GM10847 (cell line): ENCODE results near the gene CD300A.

ENCODE experiments used
- POLR2A ChIP-seq: IDR thresholded peaks from 2 replicates; pipeline ENCODE4 v1.6.1; 2011; ENCODE audit not compliant: insufficient read length; ENCODE audit errors: extremely low read depth

The CD300A gene

DNA sequence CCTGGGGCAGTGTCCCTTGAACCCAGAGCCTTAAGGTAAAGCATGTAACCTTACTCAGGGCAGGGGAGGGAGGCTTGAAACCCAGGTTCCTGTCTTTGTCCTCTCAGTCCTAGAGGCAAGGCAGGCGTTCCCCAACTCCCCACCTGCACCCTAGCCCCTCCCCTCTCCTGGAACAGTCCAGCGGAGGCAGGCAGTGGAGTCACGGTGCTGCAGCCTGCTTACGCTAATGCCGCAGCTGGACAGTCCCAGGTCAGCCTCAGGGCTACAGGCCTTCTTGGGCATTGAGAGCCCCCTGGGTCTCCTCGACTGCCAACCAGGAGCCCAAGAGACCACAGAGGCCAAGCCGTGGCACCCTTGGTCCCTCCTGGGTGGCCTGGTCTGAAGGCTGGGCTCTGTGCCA, 6.8 kb upstream of the CD300A start:
- no peak for TF ChIP-seq POLR2A

DNA sequence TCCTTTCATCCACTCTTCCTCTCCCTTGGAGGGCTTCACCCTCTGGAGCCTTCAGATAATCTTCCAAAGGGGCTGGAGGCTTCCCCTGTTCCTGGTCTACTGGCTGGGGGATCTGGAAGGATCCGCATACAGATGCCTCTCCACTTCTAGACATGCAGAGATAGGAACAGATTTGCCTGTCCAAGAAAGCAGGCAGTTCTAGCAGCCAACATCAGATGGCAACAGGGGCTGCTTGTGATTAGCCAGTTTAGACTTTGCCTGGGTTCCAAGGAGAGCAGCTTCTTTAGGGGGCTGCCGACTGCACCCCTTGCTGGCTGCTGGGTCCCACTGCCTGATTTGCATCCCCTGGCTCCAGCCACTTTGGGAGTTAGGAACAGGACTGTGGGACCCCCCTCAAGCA, 6.2 kb upstream of the CD300A start:
- no peak for TF ChIP-seq POLR2A

DNA sequence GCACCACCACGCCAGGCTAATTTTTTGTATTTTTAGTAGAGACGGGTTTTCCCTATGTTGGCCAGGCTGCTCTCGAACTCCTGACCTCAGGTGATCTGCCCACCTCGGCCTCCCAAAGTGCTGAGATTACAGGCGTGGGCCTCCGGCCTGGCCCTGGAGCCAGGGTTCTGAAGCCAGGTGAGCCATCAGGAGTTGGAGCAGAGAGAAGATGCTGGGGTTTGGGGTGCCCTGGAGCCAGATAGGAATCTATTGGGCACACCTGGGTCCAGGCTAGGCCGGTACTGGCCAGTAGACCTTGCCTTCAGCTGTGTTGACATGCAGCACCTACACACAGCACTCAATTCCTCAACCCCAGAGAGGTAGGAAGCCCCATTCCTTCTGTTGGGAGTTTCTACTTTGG, 5.4 kb upstream of the CD300A start:
- TF ChIP-seq POLR2A = no peak

DNA sequence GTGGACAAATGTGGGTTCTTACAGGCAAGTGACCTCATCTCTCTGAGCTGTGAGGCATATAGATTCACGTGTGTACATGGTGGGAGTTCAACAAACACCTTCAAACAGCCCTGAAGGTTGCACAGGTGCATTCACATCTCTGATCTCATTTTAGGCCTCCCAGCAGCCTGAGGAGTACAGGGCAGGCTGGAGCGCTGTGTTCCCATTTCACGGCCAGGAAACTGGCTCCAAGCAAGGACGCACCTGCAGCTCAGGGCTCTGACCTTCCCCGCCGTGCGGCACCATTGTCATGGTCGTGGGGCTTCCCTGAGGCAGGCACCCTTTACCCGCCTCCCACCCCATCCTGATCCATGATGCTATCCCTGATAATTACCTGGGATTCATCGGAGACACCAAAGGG, 4.8 kb upstream of the CD300A start:
- TF ChIP-seq POLR2A = no peak

DNA sequence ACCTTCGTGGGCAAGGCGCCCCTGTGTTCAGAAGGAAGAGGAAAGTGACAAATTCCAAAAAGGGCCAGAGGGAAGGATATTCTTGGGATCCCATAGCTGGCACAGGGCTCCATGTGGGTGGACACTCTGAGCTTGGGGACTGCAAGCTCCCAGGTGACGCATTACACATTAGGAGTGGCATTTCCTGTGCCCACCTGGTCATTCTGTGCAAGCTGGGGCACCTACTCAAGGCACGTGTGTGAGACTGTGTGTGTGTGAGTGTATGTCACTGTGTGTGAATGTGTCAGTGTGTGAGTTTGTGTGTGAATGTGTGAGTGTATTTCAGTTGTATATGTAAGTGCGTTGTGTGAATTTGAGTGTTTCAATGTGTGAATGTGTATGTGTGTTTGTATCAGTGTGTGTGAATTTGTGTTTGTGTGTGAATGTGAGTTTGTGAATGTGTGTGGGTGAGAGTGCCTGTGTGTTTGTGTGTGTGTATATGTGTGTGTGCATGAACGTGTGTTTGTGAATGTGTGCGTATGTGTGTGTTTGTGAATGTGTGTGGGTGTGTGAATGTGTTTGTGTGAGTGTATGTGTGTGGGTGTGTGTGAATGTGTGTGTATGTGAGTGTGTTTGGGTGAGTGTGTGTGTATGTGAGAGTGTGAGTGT, 1.6 kb upstream of the CD300A start:
- TF ChIP-seq POLR2A = no peak

DNA sequence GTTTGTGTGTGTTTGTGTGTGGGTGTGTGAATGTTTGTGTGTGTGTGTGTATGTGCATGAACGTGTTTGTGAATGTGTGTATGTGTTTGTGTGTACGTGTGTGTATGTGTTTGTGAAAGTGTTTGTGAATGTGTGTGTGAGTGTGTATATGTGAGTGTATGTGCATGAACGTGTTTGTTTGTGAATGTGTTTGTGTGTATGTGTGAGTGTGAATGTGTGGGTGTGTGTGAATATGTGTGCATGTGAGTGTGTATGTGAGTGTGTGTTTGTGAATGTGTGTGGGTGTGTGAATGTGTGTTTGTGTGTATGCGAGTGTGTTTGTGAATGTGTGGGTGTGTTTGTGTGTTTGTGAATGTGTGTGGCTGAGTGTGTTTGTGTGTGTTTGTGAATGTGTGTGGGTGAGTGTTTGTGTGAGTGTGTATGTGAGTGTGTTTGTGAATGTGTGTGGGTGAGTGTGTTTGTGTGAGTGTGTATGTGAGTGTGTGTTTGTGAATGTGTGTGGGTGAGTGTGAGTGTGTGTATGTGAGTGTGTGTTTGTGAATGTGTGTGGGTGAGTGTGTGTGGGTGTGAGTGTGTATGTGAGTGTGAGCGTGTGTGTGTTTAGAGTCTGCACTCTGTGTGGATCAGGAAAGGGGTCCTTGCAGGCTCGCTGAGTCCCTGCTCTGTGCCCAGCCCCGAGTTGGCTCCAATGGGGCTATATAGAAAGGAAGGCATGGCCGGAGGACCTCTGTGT, 890 bp upstream of the CD300A start:
- TF ChIP-seq POLR2A = no peak

DNA sequence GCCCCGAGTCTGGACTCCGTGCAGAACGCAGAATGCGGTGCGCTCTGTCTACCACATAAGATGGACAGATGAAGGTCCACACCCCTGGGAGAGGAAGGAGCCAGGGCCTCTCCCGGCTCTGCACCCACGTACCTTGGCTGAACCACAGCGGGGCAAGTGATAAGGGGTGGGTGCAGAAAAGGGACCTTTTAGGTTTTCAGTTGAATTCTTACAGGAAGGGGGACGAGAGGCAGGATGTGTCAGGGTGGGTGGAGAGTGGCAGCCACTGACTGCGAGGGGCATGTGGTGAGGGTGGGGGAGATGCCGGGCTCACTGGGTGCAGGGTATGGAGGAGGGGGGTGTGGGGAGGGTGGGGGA, 372 bp downstream of the CD300A start:
- no peak for TF ChIP-seq POLR2A

DNA sequence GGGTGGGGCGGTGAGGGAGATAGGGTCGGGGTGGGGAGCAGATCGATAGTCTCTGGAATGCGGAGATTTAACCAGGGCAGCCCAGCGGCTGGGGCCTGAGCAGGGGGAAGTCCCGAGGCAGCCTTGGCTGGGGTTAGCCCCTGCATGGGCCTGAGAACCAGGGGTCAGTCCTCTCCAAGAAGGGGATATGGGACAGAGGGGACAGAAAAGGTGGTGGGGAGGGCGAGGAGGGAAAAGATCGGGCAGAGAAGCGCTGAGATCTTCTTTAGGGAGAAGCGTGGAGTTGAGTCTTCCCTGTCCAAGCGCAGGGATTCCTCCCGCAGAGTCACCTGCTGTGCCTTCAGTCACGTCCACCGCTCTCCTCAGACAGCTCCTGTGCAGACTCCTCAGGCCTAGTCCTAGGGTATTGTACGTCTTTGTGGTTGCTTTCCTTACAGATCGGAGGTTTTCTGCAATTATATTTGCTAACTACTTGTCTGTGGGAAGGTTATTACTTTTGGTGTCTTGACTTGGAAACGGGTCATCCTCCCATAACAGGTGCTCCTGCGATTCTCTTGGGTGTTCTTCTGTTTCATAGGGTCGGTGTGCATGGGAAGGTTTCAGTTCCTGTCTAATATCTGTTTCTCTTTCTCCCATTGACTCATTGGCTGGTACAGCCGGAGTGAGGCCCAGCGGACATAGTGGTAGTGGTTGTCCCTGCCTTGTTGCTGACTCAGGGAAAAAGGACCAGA, 952 bp downstream of the CD300A start:
- TF ChIP-seq POLR2A = no peak

DNA sequence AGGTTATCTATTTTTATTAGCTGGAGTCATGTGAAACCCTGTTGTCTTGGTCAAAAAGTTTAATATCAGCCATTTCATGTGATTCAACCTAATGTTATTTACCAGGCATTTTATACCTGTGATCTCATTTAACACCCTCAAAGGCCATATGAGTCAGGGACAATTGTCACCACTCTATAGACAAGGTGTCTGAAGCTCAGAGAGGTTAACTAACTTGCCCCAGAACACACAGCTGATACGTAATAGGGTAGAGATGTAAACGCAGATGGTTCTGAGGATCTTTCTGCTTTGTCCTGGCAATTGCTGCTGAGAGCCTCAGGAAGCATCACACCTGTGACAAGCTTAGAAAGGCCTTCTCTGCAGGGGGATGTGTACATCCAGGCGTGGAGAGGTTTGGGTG, 4.9 kb downstream of the CD300A start:
- no peak for TF ChIP-seq POLR2A

DNA sequence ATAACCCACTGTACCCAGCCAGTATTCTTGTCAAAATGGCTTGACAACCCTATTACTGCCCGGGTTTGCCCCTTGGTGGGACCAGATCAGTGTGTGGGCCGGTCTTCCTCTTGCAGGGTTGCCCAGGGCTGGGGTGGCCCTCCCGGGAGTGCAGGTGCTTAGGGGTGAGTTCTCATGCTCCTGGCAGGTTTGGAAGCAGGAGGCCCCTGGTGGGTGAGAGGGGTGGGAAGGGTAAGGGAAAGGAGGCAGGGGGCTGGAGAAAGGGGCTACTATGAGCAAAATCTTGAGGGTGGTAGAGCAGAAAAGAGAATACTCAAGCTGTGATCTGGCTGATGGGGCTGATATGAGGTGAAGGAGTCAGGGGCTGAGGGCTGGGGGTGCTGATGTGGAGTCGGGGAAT, 6.5 kb downstream of the CD300A start:
- TF ChIP-seq POLR2A = no peak

DNA sequence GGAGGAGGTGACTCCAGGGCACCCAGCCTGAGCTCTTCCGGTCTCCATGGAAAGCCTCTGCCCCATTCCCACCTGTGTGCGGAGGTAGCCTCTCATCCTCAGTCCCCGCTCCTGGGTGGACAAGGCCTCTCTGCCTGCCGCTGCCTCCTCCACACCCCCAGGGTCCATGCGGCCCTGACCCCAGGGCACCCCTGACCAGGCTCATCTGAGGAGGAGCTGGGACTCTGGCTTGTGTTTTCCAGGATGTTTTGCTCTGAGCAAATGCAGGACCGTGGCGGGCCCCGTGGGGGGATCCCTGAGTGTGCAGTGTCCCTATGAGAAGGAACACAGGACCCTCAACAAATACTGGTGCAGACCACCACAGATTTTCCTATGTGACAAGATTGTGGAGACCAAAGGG, 6.9 kb downstream of the CD300A start:
- TF ChIP-seq POLR2A = no peak

DNA sequence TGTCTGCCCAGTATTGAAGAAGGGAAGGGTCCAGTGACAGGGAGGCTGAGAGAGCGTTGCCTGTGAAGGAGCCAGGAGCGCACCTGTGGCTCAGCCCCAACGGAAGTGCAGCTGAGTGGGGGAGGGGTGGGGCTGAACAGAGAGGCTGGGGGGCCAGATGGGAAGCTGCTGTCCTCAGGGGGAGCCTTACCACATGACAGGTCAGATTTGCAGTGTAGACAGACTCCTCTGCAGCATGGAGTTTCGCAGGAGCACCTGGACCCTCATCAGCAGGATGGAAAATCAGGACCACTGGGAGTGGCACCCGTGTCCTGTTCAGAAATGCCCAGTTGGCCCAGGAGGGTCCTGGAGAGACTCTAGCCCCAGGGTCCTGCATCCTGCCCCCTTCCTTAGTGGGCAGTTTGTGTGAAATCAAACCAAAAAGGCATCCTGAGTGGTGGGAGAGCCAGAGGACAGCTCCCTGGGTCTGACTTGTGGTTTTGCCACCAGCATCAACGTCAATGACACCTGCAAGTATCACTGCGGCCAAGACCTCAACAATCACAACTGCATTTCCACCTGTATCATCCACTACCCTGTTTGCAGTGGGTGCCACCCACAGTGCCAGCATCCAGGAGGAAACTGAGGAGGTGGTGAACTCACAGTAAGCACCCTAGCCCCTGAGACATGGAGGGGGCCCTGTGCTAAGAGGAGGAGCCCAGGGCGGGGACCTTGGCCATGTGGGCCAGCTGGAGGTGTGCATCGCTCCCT, 7.8 kb downstream of the CD300A start:
- no peak for TF ChIP-seq POLR2A

DNA sequence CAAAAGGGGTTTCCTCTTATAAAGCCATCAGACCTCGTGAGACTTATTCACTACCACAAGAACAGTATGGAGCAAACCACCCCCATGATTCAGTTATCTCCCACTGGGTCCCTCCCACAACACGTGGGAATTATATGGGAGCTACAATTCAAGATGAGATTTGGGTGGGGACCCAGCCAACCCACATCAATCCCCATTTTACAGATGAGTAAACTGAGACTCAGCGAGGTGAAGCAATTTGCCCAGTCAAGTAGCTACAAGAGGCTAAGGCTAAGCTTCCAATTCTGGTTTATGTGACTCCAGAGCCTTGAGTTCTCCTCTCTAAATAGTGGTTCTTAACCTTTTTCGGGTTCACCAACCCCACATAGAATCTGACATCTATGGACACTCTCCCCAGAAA, 8.8 kb downstream of the CD300A start:
- no peak for TF ChIP-seq POLR2A

DNA sequence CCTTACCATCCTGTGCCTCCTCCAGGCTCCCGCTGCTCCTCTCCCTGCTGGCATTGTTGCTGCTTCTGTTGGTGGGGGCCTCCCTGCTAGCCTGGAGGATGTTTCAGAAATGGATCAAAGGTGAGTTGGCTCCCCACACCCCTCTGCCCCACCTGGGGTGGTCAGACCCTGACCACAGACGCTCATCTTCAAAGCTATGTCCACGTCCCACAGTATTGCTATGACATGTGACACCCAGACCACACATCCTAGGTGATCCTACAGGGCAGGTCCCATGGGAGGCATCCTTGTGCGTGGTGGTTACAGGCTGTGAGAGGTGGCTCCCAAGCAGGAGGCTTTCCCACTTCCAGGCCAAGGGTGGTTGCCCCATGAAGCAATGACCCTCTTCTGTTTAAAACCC, 11.0 kb downstream of the CD300A start:
- no peak for TF ChIP-seq POLR2A

DNA sequence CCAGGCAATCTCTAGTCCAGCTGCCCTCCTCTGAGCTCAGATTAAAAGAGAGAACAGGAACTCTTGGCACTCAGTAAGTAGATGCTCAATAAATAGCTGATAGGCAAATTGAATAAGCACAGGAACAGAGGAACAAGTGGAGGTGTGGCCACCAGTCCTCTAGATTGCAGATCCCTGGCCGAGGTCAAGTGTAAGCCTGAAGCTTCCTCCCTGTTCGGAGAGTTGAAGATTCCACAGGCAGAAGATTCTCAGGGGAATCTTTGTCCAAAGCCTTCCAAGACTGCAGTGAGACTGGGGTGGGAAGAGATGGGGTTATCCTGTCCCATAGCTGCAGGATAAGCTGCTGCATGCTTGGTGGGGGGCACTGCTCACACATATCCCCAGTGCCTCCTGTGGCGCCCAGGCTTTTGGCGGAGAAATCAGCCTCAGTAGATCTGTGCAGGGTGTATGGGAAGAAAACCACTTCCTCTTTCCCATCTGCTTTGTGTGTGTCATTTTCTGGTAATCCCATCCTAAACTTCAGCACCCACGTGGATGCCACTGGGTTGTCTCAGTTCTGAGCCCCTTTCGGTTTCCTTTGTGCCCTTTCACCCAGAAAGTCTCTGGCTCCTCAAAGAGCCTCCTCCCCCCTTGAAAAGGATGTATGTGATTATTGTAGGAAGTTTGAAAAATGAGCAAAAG, 12.1 kb downstream of the CD300A start:
- TF ChIP-seq POLR2A = no peak

DNA sequence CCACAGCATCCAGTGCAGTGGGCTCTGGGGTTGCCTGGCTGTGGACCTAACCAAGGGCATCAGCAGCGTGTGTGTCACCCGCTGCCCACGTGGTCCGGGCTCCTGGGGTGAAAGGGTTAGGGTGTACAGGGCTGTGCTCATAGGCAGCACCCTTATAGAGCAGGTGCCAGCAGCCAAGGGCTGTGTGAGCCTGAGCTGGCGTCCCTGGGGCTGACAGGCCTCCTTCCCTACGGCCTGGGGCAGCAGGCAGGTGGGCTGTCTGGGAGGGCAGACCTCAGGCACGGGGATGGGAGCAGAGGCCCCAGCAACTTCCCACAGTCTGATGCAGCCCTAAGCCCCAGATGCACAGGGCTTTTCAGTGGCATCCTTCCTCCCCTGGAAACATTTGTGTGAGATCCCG, 13.9 kb downstream of the CD300A start:
- no peak for TF ChIP-seq POLR2A

DNA sequence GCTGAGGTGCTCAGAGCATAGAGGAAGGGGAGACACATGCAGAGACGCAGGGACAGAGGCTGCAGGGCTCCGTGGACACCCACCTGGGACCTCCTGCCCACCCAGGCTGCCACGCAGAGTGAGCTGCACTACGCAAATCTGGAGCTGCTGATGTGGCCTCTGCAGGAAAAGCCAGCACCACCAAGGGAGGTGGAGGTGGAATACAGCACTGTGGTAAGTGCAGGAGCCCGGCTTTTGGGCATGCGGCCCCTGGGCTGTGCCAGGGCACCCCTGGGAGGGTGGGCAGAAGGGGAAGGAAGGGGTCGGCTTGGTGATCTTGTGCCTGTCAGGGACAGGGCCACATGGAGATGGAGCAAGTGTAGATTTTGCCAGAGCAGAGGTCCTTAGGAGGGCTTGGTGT, 15.2 kb downstream of the CD300A start:
- TF ChIP-seq POLR2A = no peak
